HG02759 (cell line): ENCODE data around the gene TEX35.
"Not testable (repeated sequence)": the region's sequence is repeated elsewhere in the genome, so short reads cannot be mapped to it uniquely, and the experiment has no call there.

ENCODE experiments used
- ATAC-seq: cut with Tn5 transposase; IDR thresholded peaks from one replicate; pipeline ENCODE4 v1.9.1; 2021; ENCODE audit warnings: mild to moderate bottlenecking, moderate library complexity; ENCODE audit not compliant: unreplicated experiment

TEX35 gene

GRCh38 chr1:178539291-178539690 lies 26.4 kb downstream of the TEX35 start:
- ATAC-seq: no peak

- ATAC-seq: no peak
These were observed 27.3 kb downstream of the TEX35 start for GRCh38 chr1:178540204-178540603.

DNA sequence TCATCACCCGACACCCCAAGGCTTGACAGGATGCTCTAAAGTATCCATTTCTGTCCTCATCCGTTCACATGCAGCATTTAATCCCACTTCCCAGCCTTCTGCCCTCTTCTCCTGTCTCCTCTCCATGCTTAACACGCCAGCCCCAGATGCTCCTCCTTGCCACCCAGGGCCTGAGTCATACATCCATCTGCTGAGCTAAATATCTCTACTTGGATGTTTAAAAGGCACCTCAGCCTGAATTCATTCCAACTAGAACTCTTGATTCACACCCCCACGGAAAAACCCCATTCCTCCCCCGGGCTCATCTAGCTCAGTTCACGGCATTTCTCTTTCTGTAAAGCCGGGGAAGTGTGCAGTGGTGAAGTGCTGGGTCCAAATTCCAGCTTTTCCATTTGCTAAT lies 27.7 kb downstream of the TEX35 start:
- no peak for ATAC-seq

- no peak for ATAC-seq
These were observed 28.5 kb downstream of the TEX35 start for GRCh38 chr1:178541379-178541778.

- ATAC-seq: peak; percentile 49
These were observed 29.1 kb downstream of the TEX35 start for GRCh38 chr1:178541829-178542553.

GRCh38 chr1:178542554-178543289 lies 29.8 kb downstream of the TEX35 start:
- peak; percentile 75 for ATAC-seq

- peak; percentile 44 for ATAC-seq
These were observed 30.3 kb downstream of the TEX35 start for GRCh38 chr1:178543290-178543607.

DNA sequence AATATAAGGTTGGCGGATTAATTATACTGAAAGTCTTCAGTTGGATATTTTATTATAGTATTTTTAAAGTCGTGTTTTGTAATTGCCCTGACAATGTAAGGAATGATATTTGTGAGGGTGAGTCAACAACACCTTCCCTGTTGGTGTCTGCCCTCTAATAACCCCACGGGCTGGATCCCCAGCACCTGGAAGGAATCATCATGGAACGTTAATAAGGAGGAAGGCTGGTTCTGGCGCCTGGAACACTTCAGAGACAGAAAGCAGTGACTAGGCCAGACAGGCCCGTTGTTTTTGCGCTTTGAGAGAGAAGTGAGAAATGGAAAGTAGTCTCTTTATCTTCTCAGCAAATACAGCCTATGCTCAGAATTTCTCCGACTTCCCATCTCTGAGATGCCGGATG lies 31.6 kb downstream of the TEX35 start:
- ATAC-seq: no peak

DNA sequence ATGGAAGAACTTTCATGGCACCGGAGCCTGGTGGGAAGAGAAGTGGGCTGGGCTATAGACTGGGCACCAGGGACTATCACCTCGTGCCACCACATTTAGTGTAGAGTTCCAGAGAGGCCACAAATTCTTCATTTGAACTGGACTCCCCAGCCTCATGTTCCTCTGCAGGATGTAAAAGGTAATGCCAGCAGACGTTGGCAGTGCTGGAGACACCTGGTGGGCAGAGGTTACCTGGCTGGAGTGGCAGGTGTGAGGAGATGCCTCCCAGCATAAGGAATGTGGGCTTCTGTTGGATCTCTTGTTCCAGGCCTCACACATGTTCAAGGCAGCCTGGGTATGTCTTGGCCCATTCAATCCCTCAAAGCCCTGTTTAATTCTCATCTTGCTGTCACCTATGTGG lies 35.2 kb downstream of the TEX35 start:
- no peak for ATAC-seq

- ATAC-seq: no peak
These were observed 38.4 kb downstream of the TEX35 start for GRCh38 chr1:178551307-178551706.

DNA sequence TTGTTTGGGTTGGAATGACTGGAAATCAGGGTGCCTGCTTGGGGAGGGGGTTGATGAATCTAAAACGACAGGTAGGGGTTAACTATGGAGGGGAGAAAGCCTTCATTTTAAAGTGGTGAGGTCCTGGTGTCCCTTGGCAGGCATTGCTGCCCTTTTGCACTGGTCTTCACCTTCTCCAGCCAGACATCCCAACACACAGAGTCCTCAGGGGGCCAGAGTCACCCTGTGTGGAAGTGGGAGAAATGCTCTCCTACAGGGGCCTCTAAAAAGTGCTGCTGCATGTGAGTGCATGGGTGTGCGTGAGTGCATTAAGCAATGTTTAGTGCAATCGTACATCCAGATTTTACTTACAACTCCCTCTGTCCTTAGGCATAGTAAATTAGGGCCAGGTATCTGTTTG lies 39.0 kb downstream of the TEX35 start:
- no peak for ATAC-seq

DNA sequence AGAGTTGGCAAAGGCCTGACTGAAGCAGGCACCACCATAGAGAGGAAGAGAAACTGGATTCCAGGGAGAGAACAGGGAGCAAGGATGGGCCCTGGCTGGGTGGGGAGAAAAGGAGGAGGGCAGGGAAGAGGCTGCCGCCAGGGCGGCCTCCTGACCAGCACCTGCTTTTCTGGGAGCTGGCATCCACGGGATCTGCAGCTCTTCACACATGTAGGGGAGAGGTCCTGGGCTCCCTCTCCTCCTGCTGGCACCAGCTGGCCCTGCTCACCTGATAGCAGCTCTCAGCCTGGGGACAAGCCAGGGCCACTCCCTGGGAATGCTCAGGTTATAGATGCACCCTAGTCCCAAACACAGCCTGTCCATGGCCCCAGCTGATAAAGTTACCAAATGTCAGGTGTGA lies 39.9 kb downstream of the TEX35 start:
- ATAC-seq: no peak

GRCh38 chr1:178554351-178554750 lies 41.4 kb downstream of the TEX35 start:
- ATAC-seq: not testable (repeated sequence)

DNA sequence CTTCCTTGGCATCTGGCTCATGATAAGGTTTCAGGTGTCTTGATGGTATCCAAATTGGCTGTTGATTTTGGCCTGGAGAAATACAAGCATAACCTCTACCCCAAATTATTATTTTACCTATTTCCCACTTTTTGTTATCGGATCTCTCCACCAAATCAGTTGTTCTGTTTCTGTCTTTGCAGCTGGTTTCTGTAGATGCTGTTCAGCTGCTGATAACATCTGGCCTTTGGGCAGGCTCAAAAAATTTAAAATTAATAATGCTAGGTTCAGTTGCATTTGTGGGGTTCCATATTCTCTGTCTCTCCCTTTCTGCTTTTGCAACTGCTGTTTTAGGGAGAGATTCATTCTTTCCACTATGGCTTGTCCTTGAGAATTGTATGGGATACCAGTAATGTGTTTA lies 42.7 kb downstream of the TEX35 start:
- not testable (repeated sequence) for ATAC-seq

GRCh38 chr1:178558816-178559215 lies 45.9 kb downstream of the TEX35 start:
- ATAC-seq: not testable (repeated sequence)

GRCh38 chr1:178560871-178561376 lies 48.0 kb downstream of the TEX35 start:
- no peak for ATAC-seq

DNA sequence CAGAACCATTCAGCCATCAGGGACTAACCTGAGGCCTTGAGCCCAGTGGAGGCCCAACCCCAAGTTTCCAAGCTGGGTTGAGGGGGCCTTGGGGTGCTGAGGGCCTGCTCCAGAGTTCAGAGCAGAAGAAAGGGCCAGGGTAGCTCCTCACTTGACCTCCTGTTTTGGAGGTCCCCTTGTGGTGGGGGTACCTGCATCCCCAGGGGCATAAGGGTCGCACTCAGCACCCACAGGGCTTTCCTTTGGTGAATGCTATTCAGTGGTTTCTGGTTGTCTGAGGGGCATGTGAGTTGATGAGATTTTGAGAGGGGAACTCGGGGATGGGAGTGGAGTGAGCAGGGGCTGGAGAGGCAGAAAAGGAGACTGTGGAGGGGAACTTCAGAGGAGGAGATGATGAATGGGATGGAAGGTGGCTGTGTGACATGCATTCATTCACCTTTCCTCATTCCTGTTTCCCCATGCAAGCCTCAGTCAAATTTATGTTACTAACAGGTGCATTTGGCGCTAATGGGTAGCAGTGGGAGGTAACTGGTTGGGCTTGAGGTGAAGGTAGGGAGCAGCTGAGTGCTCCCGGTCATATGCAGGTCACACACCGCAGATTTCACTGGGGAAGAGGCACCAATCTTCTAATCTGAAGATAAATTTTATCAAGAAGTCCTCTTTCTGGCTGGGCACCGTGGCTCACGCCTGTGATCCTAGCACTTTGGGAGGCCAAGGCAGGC lies 50.4 kb downstream of the TEX35 start:
- ATAC-seq: no peak

GRCh38 chr1:178564086-178564782 lies 51.3 kb downstream of the TEX35 start:
- ATAC-seq: no peak

DNA sequence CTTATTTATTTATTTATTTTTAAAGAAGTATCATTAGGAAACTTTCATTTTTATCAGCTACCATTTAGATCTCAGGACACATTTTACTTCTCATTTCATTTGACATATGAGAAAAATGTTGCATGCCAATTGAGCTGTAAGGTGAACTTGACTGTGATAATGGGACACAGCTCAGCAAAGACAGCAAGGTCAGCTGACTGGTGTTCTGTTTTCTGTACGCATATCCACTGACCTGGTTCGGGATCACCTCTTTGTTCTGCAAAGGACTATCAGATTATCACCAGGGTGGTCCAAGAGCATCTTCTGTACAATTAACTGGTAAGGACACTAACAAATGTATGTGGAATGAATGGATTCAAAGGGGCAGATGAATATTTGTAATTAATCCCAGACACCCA lies 51.9 kb downstream of the TEX35 start:
- no peak for ATAC-seq

- ATAC-seq: no peak
These were observed 52.7 kb downstream of the TEX35 start for GRCh38 chr1:178565586-178565985.

DNA sequence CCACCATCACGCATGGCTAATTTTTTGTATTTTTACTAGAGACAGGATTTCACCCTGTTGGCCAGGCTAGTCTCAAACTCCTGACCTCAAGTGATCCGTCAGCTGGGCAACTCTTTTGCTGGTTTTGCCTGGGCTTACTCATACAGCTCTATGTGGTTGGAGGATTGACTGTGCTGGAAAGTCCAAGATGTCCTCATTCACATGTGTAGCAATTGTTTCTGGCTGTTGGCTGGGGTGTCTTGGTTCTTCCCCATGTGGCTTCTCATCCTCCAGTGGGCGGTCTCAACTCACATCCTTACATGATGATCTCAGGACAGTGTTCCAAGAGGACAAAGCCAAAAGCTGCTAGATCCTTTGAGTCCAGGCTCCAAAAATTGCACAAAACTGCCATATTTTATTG lies 53.3 kb downstream of the TEX35 start:
- ATAC-seq: peak; percentile 96
